Measurements from ENCODE around the gene GSPT1.

GSPT1 gene

GRCh38 chr16:11870399-11870798 lies 45.4 kb downstream of the GSPT1 start:
- TF ChIP-seq YY1 (IDR thresholded peaks at IDR 0.05; ENCODE audit: low read depth) = no peak
- no peak for TF ChIP-seq FOXM1 (IDR thresholded peaks at IDR 0.05; ENCODE audit: borderline replicate concordance, low read depth)
- TF ChIP-seq ZBTB7A (IDR thresholded peaks at IDR 0.05; ENCODE audit: low read depth) = no peak
- no peak for TF ChIP-seq TCF12 (IDR thresholded peaks at IDR 0.05; ENCODE audit: low read depth)
- no peak for TF ChIP-seq MAX (IDR thresholded peaks at IDR 0.05)
- TF ChIP-seq REST (IDR thresholded peaks at IDR 0.05; ENCODE audit: low read depth) = no peak
- no peak for TF ChIP-seq CREB1 (IDR thresholded peaks at IDR 0.05; ENCODE audit: low read depth)

GRCh38 chr16:11869353-11870228 lies 46.2 kb downstream of the GSPT1 start:
- TF ChIP-seq MAX (IDR thresholded peaks at IDR 0.05) = no peak
- TF ChIP-seq FOXM1 (IDR thresholded peaks at IDR 0.05; ENCODE audit: borderline replicate concordance, low read depth) = no peak
- TF ChIP-seq CREB1 (IDR thresholded peaks at IDR 0.05; ENCODE audit: low read depth) = no peak
- no peak for TF ChIP-seq TAF1 (IDR thresholded peaks at IDR 0.05; ENCODE audit: low read depth)
- no peak for TF ChIP-seq USF1 (IDR thresholded peaks at IDR 0.05)
- no peak for TF ChIP-seq CEBPB (IDR thresholded peaks at IDR 0.05)
- no peak for TF ChIP-seq REST (IDR thresholded peaks at IDR 0.05; ENCODE audit: low read depth)
- TF ChIP-seq TEAD4 (IDR thresholded peaks at IDR 0.05) = no peak
- TF ChIP-seq YY1 (IDR thresholded peaks at IDR 0.05; ENCODE audit: low read depth) = no peak
- TF ChIP-seq NFIC (IDR thresholded peaks at IDR 0.05) = no peak
- no peak for TF ChIP-seq RAD21 (IDR thresholded peaks at IDR 0.05; ENCODE audit: low read depth)
- no peak for TF ChIP-seq ZBTB7A (IDR thresholded peaks at IDR 0.05; ENCODE audit: low read depth)

- TF ChIP-seq CREB1 (IDR thresholded peaks at IDR 0.05; ENCODE audit: low read depth) (no peak), TEAD4 (IDR thresholded peaks at IDR 0.05) (no peak), TCF12 (IDR thresholded peaks at IDR 0.05; ENCODE audit: low read depth) (no peak), CEBPB (IDR thresholded peaks at IDR 0.05) (no peak), NFIC (IDR thresholded peaks at IDR 0.05) (no peak), RAD21 (IDR thresholded peaks at IDR 0.05; ENCODE audit: low read depth) (no peak), YY1 (IDR thresholded peaks at IDR 0.05; ENCODE audit: low read depth) (no peak), REST (IDR thresholded peaks at IDR 0.05; ENCODE audit: low read depth) (no peak), EGR1 (IDR thresholded peaks at IDR 0.05) (no peak), ZBTB7A (IDR thresholded peaks at IDR 0.05; ENCODE audit: low read depth) (no peak)
Measured at GRCh38 chr16:11868412-11868980, 47.3 kb downstream of the GSPT1 start.

GRCh38 chr16:11862489-11862888 lies 53.3 kb downstream of the GSPT1 start:
- TF ChIP-seq FOXM1 (IDR thresholded peaks at IDR 0.05; ENCODE audit: borderline replicate concordance, low read depth) = no peak
- TF ChIP-seq REST (IDR thresholded peaks at IDR 0.05; ENCODE audit: low read depth) = no peak
- TF ChIP-seq EP300 (IDR thresholded peaks at IDR 0.05; ENCODE audit: borderline replicate concordance) = no peak
- TF ChIP-seq CEBPB (IDR thresholded peaks at IDR 0.05) = no peak
- no peak for TF ChIP-seq ZBTB7A (IDR thresholded peaks at IDR 0.05; ENCODE audit: low read depth)
- TF ChIP-seq TCF12 (IDR thresholded peaks at IDR 0.05; ENCODE audit: low read depth) = no peak
- TF ChIP-seq NFIC (IDR thresholded peaks at IDR 0.05) = no peak
- no peak for TF ChIP-seq USF1 (IDR thresholded peaks at IDR 0.05)
- TF ChIP-seq TEAD4 (IDR thresholded peaks at IDR 0.05) = no peak
- no peak for TF ChIP-seq TAF1 (IDR thresholded peaks at IDR 0.05; ENCODE audit: low read depth)
- no peak for TF ChIP-seq YY1 (IDR thresholded peaks at IDR 0.05; ENCODE audit: low read depth)
- no peak for TF ChIP-seq EGR1 (IDR thresholded peaks at IDR 0.05)
- no peak for TF ChIP-seq CREB1 (IDR thresholded peaks at IDR 0.05; ENCODE audit: low read depth)
- no peak for TF ChIP-seq MAX (IDR thresholded peaks at IDR 0.05)
- no peak for TF ChIP-seq RAD21 (IDR thresholded peaks at IDR 0.05; ENCODE audit: low read depth)

Measured in Ishikawa (cell line).